ENCODE data around the gene RAD51D.
"Not testable (repeated sequence)": the region's sequence is repeated elsewhere in the genome, so short reads cannot be mapped to it uniquely, and the experiment has no call there.

The RAD51D gene

DNA sequence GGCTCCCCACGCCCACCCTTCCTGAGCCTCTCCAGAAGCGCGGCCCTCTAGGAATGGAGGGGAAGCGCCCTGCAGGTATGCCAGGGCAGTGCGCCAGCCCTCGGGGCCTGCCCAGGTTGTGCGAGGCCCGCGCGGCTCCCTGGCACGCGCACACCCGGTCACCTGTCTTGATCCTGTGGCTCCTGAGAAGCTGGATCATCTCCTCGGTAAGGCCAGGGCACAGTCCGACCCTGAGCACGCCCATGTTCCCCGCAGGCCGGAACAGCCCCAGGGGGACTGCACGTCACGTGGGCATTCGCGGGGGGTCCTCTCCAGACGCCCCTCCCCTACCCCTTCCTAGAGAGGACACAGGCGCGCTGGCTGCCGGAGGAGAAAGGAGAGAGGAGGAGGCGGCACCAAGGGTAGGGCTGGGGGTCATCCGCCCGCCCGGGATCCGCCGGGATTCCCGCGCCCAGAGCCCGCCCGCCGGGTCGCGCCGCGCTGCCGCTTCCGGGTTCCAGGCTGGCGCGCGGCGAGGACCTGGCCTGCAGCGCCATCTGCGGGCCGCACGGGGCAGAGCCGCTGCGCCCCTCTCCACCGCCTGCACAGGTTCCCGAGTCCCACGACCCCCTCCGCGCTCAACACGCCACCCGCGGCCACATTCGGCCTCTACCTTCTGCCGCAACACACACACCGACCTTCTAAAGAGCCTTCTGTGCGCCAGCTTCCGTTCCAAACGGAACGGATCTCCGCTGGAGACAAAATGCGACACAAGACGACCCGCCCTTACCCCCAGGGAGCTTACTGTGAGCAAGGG, at the start of gene RAD51D:
Gene RAD51D, minus strand, starts transcription at position 491 of the 796 bp plus-strand sequence. Its CDS starts 247 bp downstream, at position 244.
- DNase-seq = peak; percentile 86 to 90

DNA sequence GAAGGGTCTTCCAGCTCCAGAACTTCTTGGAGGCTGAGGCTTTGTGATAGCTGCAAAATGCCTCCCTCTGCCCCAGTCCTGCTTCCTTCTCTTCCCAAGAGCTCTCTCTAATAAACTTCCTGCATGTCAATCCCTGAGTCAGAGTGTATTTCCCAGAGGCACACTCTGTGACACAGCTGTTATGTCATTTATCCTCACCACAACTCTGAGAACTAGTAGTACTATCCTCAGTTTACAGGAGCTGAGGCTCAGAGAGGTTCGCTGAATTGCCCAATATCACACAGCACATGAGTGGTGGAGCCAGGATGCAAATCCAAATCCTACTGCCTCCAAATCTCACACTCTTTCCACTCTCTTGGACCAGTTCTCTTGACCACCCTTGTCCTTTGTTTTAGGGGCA, 48.0 kb upstream of the RAD51D start:
- no peak for DNase-seq

GRCh38 chr17:35167046-35167445, 47.4 kb upstream of the RAD51D start:
- no peak for DNase-seq

- DNase-seq = no peak
Observed at GRCh38 chr17:35166526-35166925, 46.9 kb upstream of the RAD51D start.

GRCh38 chr17:35164716-35165115, 45.1 kb upstream of the RAD51D start:
- DNase-seq = no peak

- DNase-seq = no peak
Observed at GRCh38 chr17:35163886-35164285, 44.2 kb upstream of the RAD51D start.

DNA sequence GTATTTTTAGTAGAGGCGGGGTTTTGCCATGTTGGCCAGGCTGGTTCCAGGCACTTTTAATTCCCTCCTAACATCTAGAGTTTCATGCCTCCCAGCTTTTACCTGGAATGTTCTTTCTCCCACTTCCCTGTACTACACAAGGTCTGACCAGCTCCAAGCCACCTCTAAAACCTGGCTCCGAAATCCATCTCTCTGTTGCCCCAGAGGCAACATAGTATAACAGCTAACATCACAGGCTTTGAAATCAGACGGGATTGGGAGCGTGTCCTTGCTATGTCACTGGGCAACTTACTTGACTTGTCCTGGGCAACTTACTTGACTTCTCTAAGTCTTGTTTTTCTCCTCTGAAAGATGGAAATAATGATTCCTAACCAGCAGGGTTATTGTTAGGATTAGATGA, 43.1 kb upstream of the RAD51D start:
- DNase-seq = no peak

GRCh38 chr17:35161281-35161761, 41.7 kb upstream of the RAD51D start:
- DNase-seq = no peak

GRCh38 chr17:35160354-35161201, 40.9 kb upstream of the RAD51D start:
- peak; percentile 35 to 46 for DNase-seq

GRCh38 chr17:35159940-35160339, 40.3 kb upstream of the RAD51D start:
- no peak for DNase-seq

DNA sequence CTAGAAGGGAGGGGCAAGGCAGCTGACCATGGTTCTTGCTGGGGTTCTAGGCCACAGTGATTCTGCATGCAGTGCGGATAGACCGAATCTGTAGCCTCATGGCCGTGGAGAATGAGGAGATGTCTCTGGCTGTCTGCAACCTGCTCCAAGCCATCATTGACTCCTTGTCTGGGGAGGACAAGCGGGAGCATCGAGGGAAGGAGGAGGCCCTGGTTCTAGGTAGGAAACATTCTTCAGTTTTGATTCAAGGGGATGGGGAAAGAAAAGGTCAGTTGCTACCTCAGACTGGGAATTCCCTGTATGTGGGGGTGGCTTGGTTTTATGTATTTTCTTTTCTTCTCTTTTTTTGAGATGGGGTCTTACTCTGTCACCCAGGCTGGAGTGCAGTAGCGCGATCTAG, 35.6 kb upstream of the RAD51D start:
- no peak for DNase-seq

DNA sequence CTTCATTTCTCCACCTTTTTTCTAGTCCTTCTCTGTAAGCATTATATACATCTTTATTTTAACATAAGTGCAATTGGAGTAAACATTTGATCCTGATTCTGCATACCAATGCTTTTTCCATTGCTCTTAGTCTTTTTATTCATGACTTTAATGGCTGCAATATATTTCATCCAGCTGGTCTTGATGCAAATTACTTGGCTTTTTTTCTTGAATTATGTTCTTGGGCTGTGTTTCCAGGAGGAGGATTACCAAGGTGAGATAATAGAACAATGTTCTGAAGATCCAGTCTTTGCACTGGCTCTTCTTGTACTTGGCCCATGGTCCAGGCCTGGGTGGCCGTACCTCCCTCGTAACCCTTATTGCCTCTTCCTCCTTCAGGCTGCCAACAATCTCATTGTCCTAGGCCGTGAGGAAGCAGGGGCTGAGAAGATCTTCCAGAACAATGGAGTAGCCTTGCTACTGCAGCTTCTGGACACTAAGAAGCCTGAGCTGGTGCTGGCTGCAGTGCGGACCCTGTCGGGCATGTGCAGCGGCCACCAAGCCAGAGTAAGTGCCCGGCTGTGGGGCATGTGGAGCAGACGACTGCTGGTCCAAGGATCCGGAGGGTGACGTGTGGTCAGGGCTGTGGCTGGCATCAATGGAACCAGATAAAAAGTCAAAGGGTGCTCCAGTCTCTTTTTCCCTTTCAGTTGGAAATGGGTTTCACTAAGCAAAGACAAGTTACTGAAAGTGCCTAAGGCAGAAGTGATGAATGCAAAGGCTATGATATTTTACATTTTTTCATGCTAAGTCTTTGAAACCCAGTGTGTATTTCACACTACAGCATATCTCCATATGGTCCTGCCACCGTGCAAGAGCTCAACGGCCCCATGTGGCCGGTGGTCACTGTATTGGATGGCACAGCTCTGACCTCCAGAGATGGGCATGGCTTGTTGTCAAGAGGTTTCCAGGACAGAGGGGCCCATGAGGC, 34.8 kb upstream of the RAD51D start:
- no peak for DNase-seq

DNA sequence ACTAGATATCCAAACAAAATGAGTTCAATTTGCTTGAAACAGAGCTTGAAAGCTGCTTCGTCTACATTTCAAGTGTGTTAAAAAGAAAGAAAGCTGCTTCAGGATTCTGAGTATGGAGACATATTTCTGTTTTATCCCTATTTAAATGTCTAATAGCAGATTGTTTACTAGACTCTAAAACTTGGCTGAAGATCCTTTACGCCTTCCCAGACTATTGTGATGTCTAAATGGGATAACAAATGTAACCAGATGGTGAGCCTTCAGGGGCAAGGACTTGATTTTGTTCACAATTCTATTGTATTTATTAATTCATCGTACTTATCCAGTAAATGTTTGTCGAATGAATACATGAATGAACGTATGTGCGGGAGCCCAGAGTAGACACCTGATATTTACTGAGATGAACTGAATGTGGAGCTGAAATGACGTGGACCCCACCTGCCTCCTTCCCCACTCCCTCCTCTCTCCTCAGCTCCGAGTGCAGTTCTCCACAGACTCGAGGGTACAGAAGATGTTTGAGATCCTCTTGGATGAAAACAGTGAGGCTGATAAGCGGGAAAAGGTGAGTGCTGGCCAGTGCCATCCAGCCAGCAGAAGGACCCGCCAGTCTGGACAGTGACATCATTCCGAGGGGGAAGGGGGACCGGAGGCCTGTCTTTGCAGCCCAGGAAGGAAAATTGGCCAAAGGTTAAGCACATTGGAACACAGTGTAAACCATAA, 32.9 kb upstream of the RAD51D start:
- no peak for DNase-seq

DNA sequence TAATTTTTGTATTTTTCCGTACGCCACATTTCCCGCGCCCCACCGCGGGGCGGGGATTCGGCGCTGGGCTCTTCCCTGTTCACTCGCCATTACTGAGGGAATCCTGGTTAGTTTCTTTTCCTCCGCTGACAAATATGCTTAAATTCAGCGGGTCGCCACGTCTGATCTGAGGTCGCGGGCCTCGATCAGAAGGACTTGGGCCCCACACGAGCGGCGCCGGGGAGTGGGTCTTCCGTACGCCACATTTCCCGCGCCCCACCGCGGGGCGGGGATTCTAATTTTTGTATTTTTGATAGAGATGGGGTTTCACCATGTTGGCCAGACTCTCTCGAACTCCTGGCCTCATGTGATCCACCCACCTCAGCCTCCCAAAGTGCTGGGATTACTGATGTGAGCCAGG, 31.4 kb upstream of the RAD51D start:
- not testable (repeated sequence) for DNase-seq

- DNase-seq = no peak
Observed at GRCh38 chr17:35149941-35150340, 30.3 kb upstream of the RAD51D start.

- no peak for DNase-seq
Observed at GRCh38 chr17:35148144-35148543, 28.5 kb upstream of the RAD51D start.

DNA sequence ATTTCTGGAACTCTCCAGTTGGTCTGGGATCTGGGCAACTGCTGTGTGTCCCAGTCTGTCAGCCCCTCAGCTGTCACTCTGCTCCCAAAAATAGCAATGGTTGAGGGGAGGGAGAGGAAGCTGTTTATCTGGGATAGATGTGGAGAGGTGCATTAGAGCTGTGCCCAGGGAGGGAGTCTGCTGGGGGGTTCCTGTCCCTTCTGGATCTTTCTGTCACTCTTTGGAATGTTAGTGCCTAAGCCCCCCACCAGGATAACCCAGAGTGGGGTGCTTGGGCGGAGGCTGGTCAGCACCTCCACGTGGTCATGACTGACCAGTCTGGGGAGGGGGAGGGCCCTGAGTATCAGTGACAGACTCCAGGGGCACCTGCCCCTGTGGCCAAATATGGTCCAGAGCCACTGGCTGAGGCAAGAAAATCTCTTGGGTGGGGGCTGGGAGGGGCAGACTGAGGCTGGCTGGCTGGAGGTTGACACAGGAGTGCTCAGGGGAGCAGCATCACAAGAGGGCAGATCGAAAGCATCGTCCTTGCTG, 27.8 kb upstream of the RAD51D start, which contains the start of gene UNC45B:
Gene UNC45B, plus strand, starts transcription at position 443 of the 531 bp plus-strand sequence. CDS start 447 bp downstream, outside the sequence.
- no peak for DNase-seq

DNA sequence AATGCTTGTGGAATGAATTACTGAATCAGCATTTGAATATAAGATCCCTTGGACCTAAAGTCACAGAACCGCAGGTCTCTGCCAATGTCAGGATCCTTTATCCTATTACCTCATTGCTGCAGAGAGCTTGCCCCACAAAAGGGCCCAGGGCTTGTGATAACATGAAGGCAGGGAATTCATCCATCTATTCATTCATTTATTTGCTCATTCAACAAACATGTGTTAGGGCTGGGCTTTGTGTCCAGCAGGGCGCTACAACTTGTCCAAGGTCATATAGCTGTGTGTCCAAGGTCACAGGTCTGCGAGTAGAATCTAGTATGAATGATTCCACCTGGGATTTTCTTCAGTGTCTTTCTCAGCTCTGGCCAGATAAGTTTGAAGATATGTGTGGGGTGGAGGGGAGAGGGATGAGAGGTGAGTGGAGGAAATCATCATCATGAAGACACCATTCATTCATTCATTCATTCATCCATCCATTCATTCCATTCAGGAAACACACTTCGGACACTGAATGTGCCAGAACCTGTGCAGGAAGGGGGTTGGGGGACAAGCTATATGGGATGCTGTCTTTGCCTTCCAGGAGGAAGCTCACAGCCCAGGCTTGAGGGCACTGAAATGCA, 26.7 kb upstream of the RAD51D start:
- DNase-seq = no peak

DNA sequence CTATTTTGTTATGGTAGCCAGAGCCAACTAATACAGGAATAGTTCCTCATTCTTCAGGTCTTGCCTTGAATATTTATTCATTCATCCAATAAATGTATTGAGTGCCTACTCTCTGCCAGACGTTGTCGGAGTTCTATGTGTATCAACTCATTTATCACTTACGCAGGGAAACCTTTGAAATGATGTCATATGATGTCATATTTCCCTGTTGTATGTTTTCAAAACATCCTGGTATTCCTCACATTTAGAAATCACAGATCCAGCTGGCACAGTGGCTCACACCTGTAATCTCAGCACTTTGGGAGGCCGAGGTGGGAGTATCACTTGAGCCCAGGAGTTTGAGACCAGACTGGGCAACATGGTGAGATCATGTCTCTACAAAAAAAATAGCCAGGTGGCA, 25.2 kb upstream of the RAD51D start:
- no peak for DNase-seq

- no peak for DNase-seq
Observed at GRCh38 chr17:35142467-35142796, 22.8 kb upstream of the RAD51D start.
